Caki2 (cell line): ENCODE results near the gene HOXD3. TPM values are rescaled to one million over a fixed set of nuclear protein-coding genes. Genes with fewer than 3 reads are reported as not detected.

ENCODE experiments used
- total RNA-seq: library from RNA; depleted of rRNA; stranded (reverse); fragments of >200 nt; shearing (Covaris generic); gene quantifications from 2 replicates; pipeline ENCODE4 v1.2.3, GENCODE V29; 2014; ENCODE audit warnings: low replicate concordance; rRNA removed

HOXD3 gene
- total RNA-seq, 1 experiment from 2014 or later, result 7.5 TPM

Other genes with a start within 250 kb of the HOXD3 start
- 7.1 and 24.1 TPM in 2 replicates for gene LNPK, start 155.0 kb upstream of the HOXD3 start, total RNA-seq
- gene EVX2, start 73.3 kb upstream of the HOXD3 start, total RNA-seq, result not detected in 2 replicates
- not detected in 2 replicates for gene HOXD13, start 64.6 kb upstream of the HOXD3 start, total RNA-seq
- not detected in 2 replicates for gene HOXD12, start 57.5 kb upstream of the HOXD3 start, total RNA-seq
- 3.7 TPM in 1 of 2 replicates, not detected in the other for gene HOXD11, start 50.0 kb upstream of the HOXD3 start, total RNA-seq
- 4.3 and 8.8 TPM in 2 replicates for gene HOXD10, start 40.5 kb upstream of the HOXD3 start, total RNA-seq
- gene HOXD9, start 34.6 kb upstream of the HOXD3 start, total RNA-seq, result 9.5 and 13.4 TPM in 2 replicates
- 20.0 and 22.0 TPM in 2 replicates for gene HOXD8, start 27.6 kb upstream of the HOXD3 start, total RNA-seq
- gene HOXD4, start 5.8 kb upstream of the HOXD3 start, total RNA-seq, result 0.17 TPM in 1 of 2 replicates, not detected in the other
- 2.4 TPM in 1 of 2 replicates, not detected in the other for gene HOXD1, start 31.4 kb downstream of the HOXD3 start, total RNA-seq
- 60.2 and 69.4 TPM in 2 replicates for gene MTX2, start 112.1 kb downstream of the HOXD3 start, total RNA-seq